ENCODE data around the gene GTPBP4.
"Not testable (repeated sequence)": the region's sequence is repeated elsewhere in the genome, so short reads cannot be mapped to it uniquely, and the experiment has no call there.

The GTPBP4 gene

DNA sequence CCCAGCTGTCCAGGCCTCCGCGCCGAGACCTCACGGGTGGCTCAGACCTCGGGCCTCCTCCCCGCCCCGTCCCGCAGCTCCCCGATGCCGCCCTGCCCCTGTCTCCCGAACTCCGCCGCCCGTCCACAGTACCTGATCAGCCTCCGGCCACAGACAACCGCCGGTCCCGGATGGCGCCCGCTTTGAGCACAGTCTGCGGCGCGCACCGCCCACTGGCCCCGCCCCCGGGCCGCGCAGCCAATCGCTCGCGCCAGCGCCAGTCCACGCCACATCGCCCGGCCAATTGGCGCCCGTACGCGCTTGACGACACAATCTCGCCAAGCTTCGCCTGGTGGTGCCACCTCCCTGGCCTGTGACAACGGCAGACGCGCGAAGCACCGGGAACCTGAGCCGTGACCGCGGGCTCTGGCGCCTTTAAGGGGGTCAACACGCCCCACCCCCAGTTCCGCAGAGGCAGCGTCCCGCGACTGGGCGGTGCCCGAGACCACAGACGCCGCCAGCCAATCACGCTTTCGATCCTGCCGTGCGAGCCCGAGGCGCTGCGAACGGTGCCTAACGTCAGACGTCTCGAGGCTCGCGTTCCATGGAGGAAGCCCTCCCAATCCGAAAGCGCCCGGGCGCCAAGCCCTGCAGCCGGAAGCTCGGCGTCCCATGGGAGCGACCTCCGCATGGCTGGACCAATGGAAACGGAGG lies 60.6 kb downstream of the GTPBP4 start, which contains the start of gene IDI1:
TSS of gene IDI1 (minus strand) at position 388 of the 693 bp plus-strand sequence. CDS start at position 272, 116 bp downstream.
- Histone ChIP-seq H3K36me3 (replicated peaks) (peaks cover 21% of the 10 kb centered on the region), H3K27me3 (ENCODE audit: low read depth) (no peaks in the 10 kb centered on the region), H3K4me3 (peak within 1 kb of the TSS; percentile 80), H3K9me3 (no peaks in the 10 kb centered on the region), H3K4me1 (peaks cover 31% of the 10 kb centered on the region)
- in situ Hi-C loops (cut with MboI; ENCODE audit: low sequenced_read_pairs), result no loop called here
- DNase-seq (ENCODE audit: low spot score in 2 of 2), result peak; percentile 92 to 99

DNA sequence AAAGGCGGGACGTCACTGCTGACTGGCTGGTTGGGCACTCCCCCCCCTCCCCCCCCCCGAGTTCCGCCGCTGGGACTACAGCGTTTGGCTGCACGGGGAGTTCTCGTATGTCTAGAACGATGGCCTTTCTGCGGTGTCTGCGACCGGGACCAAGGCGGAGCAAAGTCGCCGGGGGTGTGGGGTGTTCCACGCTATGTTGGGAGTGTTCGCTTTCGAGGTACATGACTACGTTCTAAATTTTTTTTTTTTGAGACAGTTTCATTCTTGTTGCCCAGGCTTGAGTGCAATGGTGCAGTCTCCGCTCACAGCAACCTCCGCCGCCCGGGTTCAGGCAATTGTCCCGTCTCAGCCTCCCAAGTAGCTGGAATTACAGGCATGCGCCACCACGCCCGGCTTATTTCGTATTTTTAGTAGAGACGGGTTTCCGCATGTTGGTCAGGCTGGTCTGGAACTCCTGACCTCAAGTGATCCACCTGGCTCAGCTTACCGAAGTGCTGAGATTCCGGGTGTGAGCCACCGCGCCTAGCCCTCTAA lies 61.3 kb downstream of the GTPBP4 start:
- Histone ChIP-seq H3K4me3 (peak overlapping the region; percentile 80), H3K9me3 (no peaks in the 10 kb centered on the region), H3K27me3 (ENCODE audit: low read depth) (no peaks in the 10 kb centered on the region), H3K4me1 (peaks cover 34% of the 10 kb centered on the region), H3K36me3 (replicated peaks) (peaks cover 25% of the 10 kb centered on the region)
- in situ Hi-C loops (cut with MboI; ENCODE audit: low sequenced_read_pairs), result no loop called here
- DNase-seq (ENCODE audit: low spot score in 2 of 2), result no peak

DNA sequence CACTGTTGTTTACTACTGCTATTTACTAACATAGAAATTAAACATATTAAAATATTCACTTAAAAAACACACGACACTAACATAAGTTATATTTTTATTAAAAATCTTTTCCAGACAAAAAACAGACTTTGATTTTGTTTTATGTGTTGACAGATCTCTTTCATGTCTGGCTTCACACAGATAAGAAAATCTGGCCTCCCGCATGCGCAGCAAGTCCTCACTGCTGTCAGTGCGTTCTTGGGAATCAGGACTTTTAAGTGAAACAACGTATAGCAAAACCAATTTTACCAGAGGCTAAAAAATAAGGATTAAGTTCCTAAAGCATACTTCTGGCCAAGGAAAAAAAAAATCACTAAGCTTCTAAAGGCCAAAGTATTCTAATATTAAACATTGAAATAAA lies 61.9 kb downstream of the GTPBP4 start:
- in situ Hi-C loops (cut with MboI; ENCODE audit: low sequenced_read_pairs), result no loop called here
- Histone ChIP-seq H3K9me3 (no peaks in the 10 kb centered on the region), H3K27me3 (ENCODE audit: low read depth) (no peaks in the 10 kb centered on the region), H3K4me3 (peak overlapping the region; percentile 80), H3K4me1 (peaks cover 34% of the 10 kb centered on the region), H3K36me3 (replicated peaks) (peaks cover 25% of the 10 kb centered on the region)
- peak in 1 of 2 experiments; percentile 40 for DNase-seq (ENCODE audit: low spot score in 2 of 2)

DNA sequence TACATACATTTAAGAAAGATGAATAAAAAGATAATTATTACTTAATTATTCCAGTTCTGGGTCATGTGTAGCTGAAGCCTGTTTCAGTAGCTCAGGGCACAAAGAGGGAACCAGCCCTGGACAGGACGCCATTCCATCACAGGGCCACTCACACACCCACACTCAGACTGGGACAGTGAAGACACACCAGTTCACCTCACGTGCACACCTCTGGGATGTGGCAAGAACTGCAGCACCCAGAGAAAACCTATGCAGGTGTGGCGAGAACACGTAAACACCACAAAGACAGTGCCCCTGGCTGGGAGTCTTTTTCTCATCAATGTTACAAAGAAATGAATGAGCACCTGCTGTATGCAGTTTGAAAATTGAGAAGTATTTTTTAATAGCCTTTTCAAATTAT lies 62.3 kb downstream of the GTPBP4 start:
- no peaks in the 10 kb centered on the region for H3K9me3 ChIP-seq
- in situ Hi-C loops (cut with MboI; ENCODE audit: low sequenced_read_pairs), result no loop called here
- H3K4me1 ChIP-seq, result peaks cover 37% of the 10 kb centered on the region
- peaks cover 25% of the 10 kb centered on the region for H3K36me3 ChIP-seq (replicated peaks)
- peak overlapping the region; percentile 80; the same call in 1 of the 2 replicates for H3K4me3 ChIP-seq
- peak in 1 of 2 experiments; percentile 51 for DNase-seq (ENCODE audit: low spot score in 2 of 2)
- H3K27me3 ChIP-seq (ENCODE audit: low read depth), result no peaks in the 10 kb centered on the region

DNA sequence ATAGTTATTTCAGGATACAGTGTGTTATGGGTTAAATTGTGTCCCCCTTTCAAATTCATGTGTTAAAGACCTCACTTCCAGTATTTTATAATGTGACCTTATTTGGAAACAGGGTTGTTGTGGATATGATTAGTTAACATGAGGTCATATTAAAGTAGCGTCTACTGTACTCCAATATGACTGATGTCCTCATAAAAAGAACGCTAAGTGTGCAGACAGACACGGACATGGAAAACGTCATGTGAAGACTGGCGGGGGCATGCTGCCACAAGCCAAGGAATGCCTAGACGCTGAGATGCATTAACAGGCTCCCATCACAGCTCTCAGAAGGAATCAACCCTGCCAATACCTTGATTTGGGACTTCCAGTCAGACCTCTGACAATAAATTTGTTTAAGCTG lies 66.5 kb downstream of the GTPBP4 start:
- H3K4me1 ChIP-seq, result peaks cover 30% of the 10 kb centered on the region
- no peaks in the 10 kb centered on the region for H3K27me3 ChIP-seq (ENCODE audit: low read depth)
- no peak for DNase-seq (ENCODE audit: low spot score in 2 of 2)
- H3K36me3 ChIP-seq (replicated peaks), result peaks cover 21% of the 10 kb centered on the region
- H3K4me3 ChIP-seq, result peak overlapping the region; percentile 96
- in situ Hi-C loops (cut with MboI; ENCODE audit: low sequenced_read_pairs), result no loop called here
- H3K9me3 ChIP-seq, result no peaks in the 10 kb centered on the region

DNA sequence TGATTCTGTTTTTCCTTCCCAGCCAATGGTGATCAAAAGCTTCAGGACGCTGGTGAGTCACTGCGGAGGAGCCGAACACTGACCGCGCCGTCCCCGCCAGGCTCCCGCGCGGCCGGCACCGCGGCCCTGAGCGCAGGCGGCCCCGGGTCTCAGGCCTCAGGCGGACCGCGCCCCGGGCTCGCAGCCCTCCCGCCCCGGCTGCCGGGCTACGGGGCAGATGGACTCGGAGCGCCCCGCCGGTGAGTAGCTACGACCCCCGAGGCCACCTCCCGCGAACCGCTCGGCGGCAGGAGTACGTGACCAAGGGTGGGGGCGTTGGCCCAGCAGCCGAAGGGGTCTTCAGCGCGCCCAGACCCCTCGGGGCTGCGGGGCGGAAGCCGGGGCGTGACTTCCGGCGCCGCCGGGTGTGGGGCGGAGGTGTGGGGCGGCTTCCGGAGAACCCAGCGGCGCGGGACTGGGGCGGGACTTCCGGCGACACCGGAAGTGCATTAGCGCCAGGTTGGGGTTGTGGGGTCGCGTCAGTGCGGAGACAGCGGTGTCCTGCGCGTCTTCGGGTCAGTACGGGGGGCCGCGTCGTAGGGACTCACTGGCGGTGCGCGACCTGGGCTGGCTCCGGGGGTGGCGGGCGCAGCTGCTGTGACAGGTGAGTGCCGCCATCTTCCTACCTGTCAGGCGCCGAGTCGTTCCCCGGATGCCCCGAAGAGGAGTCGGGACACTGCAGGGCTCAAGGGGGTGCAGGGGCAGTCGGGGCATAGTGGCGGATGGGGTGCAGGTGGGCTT lies 68.3 kb downstream of the GTPBP4 start, which contains the start of gene WDR37:
TSS of gene WDR37 (plus strand) at position 60 of the 780 bp plus-strand sequence. CDS start 15,771 bp downstream, outside the sequence.
- in situ Hi-C loops (cut with MboI; ENCODE audit: low sequenced_read_pairs), result no loop called here
- H3K36me3 ChIP-seq (replicated peaks), result peaks cover 18% of the 10 kb centered on the region

DNA sequence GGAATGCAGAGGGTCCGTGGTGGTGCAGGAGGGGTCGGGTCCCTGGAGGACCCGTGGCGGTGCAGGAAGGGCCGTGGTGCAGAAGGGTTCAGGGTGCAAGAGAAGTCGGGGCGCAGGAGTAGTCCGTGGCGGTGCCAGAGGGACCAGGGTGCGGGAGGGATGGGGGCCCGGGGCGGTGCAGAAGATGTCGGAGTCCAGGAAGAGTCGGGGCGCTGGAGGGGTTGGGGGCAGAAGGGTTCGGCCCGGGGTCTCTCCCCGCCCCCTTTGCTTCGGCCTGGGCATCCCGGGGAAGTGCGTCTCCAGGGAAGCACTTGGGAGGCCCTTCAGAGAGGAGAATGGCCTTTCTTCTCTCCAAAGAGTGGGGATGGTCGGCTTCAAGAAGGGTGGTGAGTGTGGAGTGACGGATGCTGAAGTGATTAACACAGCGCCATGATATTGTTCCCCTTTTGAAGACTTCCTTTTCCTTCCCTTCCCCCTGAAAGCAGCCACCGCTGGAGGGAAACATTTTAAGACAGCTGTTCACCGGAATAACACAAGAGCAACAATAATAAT lies 68.9 kb downstream of the GTPBP4 start:
- Histone ChIP-seq H3K4me3 (peak overlapping the region; percentile 96), H3K27me3 (ENCODE audit: low read depth) (no peaks in the 10 kb centered on the region), H3K4me1 (peaks cover 31% of the 10 kb centered on the region), H3K9me3 (no peaks in the 10 kb centered on the region), H3K36me3 (replicated peaks) (peaks cover 18% of the 10 kb centered on the region)
- peak in 1 of 2 experiments; percentile 30 for DNase-seq (ENCODE audit: low spot score in 2 of 2)
- in situ Hi-C loops (cut with MboI; ENCODE audit: low sequenced_read_pairs), result no loop called here

More for the DNA sequence above, 68.3 kb downstream of the GTPBP4 start, which contains the start of gene WDR37:
- peaks cover 31% of the 10 kb centered on the region for H3K4me1 ChIP-seq
- DNase-seq (ENCODE audit: low spot score in 2 of 2), result peak; percentile 67 to 92
- no peaks in the 10 kb centered on the region for H3K27me3 ChIP-seq (ENCODE audit: low read depth)
- peak within 1 kb of the TSS; percentile 96 for H3K4me3 ChIP-seq
- no peaks in the 10 kb centered on the region for H3K9me3 ChIP-seq

DNA sequence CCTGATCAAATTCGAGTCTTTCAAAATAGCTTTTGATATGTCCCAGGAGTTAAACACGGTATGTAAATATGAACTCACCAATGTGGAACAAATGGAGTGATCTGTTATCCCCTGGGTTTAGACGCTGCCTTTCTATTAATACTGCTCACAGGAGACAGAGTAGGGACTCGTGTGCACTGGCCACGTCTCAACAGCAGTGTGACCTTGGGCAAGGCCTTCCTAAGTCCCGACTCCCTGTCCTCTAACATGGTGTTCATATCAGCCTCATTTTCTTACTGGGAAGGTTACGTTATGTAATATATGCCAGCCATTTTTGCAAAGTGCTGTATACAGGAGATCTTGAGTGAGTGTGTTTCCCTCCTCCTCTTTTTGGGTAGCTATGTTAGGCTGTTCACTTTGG lies 69.8 kb downstream of the GTPBP4 start:
- Histone ChIP-seq H3K4me3 (no peak overlapping the region; the same call in 1 of the 2 replicates), H3K9me3 (no peaks in the 10 kb centered on the region), H3K27me3 (ENCODE audit: low read depth) (no peaks in the 10 kb centered on the region), H3K36me3 (replicated peaks) (peaks cover 13% of the 10 kb centered on the region), H3K4me1 (peaks cover 26% of the 10 kb centered on the region)
- no peak for DNase-seq (ENCODE audit: low spot score in 2 of 2)
- in situ Hi-C loops (cut with MboI; ENCODE audit: low sequenced_read_pairs), result no loop called here

DNA sequence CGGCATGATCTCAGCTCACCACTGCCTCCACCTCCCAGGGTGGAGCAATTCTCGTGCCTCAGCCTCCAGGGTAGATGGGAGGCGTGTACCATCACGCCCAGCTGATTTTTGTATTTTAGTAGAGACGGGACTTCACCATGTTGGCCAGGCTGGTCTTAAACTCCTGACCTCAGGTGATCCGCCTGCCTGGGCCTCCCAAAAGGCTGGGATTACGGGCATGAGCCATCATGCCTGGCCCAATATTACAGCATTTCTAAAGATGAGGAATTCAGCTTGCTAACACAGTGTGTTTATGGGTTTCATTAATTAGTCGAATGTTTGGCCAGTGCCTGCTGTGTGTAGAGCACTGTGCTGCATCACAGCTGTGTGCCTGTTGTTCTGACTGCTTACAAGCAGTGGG lies 71.7 kb downstream of the GTPBP4 start:
- Histone ChIP-seq H3K9me3 (no peaks in the 10 kb centered on the region), H3K4me1 (peaks cover 24% of the 10 kb centered on the region), H3K4me3 (no peak overlapping the region), H3K36me3 (replicated peaks) (no peaks in the 10 kb centered on the region), H3K27me3 (ENCODE audit: low read depth) (no peaks in the 10 kb centered on the region)
- in situ Hi-C loops (cut with MboI; ENCODE audit: low sequenced_read_pairs), result no loop called here
- DNase-seq (ENCODE audit: low spot score in 2 of 2), result no peak

DNA sequence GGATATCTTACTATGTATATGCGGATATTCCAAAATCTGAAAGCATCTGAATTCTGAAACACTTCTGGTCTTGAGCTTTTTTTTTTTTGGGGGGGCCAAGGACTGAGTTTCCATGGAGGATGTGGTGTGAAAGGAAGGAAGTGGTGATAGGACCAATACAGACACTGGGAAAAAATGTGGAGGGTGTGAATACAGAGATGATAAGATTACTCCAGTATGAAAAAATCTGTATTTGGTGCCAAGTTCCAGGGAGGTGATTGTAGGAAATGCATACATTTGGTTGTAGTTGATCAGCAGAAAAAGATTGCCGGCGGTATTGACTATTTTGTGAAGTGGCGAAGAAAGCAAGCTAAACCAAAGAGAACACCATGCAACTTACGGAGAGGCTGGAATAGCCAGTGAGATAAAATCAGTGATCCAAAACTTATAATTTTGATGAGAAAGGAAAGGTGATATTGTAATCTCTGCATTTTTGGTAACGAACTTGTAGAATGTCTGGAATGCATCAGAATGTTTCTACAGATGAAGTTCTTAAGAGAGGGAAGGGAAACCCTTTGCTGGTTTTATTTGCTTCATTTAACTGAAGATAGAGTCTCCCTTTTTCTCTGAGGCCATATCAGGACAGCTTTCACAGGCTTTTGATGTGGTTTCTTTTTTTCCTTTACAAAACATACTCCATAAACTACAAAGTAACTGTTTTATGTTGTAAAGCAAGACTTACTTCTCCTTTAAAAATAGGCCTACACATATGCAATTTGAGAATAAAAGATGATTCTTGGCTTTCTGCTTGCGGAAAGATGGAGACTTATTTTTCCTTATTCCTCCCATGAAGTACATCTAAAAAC lies 73.9 kb downstream of the GTPBP4 start:
- no peak for DNase-seq (ENCODE audit: low spot score in 2 of 2)
- H3K36me3 ChIP-seq (replicated peaks), result no peaks in the 10 kb centered on the region
- H3K4me1 ChIP-seq, result peaks cover 19% of the 10 kb centered on the region
- H3K27me3 ChIP-seq (ENCODE audit: low read depth), result no peaks in the 10 kb centered on the region
- H3K4me3 ChIP-seq, result no peak overlapping the region
- H3K9me3 ChIP-seq, result no peaks in the 10 kb centered on the region
- in situ Hi-C loops (cut with MboI; ENCODE audit: low sequenced_read_pairs), result no loop called here

DNA sequence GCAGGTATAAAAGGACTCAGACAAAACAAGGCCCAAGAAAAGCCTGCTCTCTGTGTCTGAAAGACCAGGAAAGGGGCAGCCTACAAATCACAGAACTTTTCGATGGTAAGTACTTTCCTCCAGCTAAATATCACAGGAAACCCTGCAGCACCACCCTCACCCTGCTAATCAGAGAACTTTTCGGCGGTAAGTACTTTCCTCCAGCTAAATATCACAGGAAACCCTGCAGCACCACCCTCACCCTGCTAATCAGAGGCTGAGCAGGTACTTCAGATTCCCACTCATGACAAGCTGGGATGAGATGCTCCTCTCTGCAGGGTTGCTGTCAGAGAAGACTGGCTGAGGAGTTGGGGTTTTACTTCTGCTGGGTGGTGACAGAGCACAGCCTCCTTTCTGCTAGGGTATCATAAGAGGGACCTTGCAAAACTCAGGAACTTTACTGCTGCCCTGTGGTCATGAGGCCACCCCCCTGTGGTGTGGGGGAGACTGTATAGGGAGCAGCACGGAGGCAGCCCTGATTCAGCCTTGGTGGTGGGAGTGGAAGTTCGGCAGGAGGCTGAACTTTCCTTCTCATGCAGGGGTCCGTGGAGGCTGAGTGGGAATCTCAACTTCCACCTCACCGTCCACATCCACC lies 75.1 kb downstream of the GTPBP4 start:
- Histone ChIP-seq H3K27me3 (ENCODE audit: low read depth) (no peaks in the 10 kb centered on the region), H3K4me1 (peaks cover 19% of the 10 kb centered on the region), H3K36me3 (replicated peaks) (no peaks in the 10 kb centered on the region), H3K9me3 (no peaks in the 10 kb centered on the region), H3K4me3 (no peak overlapping the region)
- no peak for DNase-seq (ENCODE audit: low spot score in 2 of 2)
- in situ Hi-C loops (cut with MboI; ENCODE audit: low sequenced_read_pairs), result no loop called here

DNA sequence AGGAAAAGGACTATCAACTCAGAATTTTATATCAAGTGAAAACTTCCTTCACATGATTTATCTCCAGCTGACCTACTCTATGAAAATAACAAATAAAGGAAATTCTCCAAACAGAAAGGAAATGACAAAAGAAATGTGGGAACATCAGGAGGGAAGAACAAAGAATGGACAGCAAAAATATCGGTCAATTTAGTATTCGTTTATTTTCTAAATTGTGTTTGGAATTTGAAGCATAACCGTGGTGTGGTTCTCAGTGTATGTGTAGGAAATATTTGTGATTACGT lies 76.7 kb downstream of the GTPBP4 start:
- in situ Hi-C loops (cut with MboI; ENCODE audit: low sequenced_read_pairs), result no loop called here
- H3K27me3 ChIP-seq (ENCODE audit: low read depth), result no peaks in the 10 kb centered on the region
- DNase-seq (ENCODE audit: low spot score in 2 of 2), result no peak
- peaks cover 19% of the 10 kb centered on the region for H3K4me1 ChIP-seq
- no peak overlapping the region for H3K4me3 ChIP-seq
- H3K36me3 ChIP-seq (replicated peaks), result no peaks in the 10 kb centered on the region
- no peaks in the 10 kb centered on the region for H3K9me3 ChIP-seq

DNA sequence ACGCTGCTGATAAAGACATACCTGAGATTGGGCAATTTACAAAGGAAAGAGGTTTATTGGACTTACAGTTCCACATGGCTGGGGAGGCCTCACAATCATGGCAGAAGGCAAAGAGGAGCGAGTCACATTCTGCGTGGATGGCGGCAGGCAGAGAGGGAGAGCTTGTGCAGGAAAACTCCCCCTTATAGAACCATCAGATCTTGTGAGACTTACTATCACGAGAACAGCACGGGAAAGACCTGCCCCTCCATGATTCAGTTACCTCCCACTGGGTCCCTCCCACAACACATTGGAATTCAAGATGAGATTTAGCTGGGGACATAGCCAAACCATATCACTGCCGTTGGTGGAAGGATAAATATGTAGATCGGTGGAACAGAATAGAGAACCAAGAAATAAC lies 78.5 kb downstream of the GTPBP4 start:
- H3K36me3 ChIP-seq (replicated peaks); H3K4me3 ChIP-seq; DNase-seq (ENCODE audit: low spot score in 2 of 2); in situ Hi-C loops (cut with MboI; ENCODE audit: low sequenced_read_pairs); H3K27me3 ChIP-seq (ENCODE audit: low read depth); H3K4me1 ChIP-seq; H3K9me3 ChIP-seq: not testable (repeated sequence)

Data from HAP-1 (cell line).